A549 (cell line): ENCODE measurements around the gene CSPG4. TPM values are rescaled to one million over a fixed set of nuclear protein-coding genes. Genes with fewer than 3 reads are reported as not detected.

Experiments used
- ATAC-seq, 2 experiments: fragments of 200-7000 bp in 1 of 2; fragments of >200 bp in 1 of 2; cut with Nextera tagmentation in 1 of 2; cut with Tn5 transposase in 1 of 2; 3 replicates each; pipeline versions ENCODE4 v1.8.0 to v1.9.1; 2018 to 2020; ENCODE audit warnings: mild to moderate bottlenecking in 1 of 2, moderate library complexity in 1 of 2
- CTCF ChIA-PET: fragments of 300-600 bp; sonication (Branson Sonifier 250); formaldehyde crosslinking; extraction: SDS; loops from one replicate; lab custom pipeline; 2021; ENCODE audit warnings: antibody characterized with exemption, inconsistent platforms; lab: Yijun Ruan, JAX
- POLR2A ChIA-PET: fragments of 350-600 bp; formaldehyde crosslinking; extraction: SDS; loops from one replicate; lab custom pipeline; 2021; ENCODE audit warnings: antibody characterized with exemption, inconsistent platforms; lab: Yijun Ruan, JAX
- DNase-seq, 2 experiments: peaks; one replicate each; pipeline versions ENCODE4 v3.0.0 to v3.0.0-alpha.2; 2011 to 2016; ENCODE audit warnings: low read depth in 1 of 2, low spot score in 1 of 2
- FAIRE-seq: peaks from 2 replicates; lab custom pipeline; 2011; peaks lifted over from hg19 to GRCh38; lab: Jason Lieb, UNC
- H3K27ac ChIP-seq, 2 experiments: fragments of >200 bp; sonication (Bioruptor Twin); formaldehyde crosslinking; 3 replicates each; pipeline ENCODE4 v1.5.1; 2016 to 2017
- H3K4me1 ChIP-seq: fragments of >200 bp; sonication (Bioruptor Twin); formaldehyde crosslinking; 3 replicates; pipeline ENCODE4 v1.6.1; 2016
- H3K4me2 ChIP-seq: fragments of >200 bp; sonication (Bioruptor Twin); formaldehyde crosslinking; 3 replicates; pipeline ENCODE4 v1.6.1; 2016
- H3K4me3 ChIP-seq: fragments of >200 bp; sonication (Bioruptor Twin); formaldehyde crosslinking; 3 replicates; pipeline ENCODE4 v1.5.1; 2016
- H3K9me3 ChIP-seq: fragments of >200 bp; sonication (Bioruptor Twin); formaldehyde crosslinking; 3 replicates; pipeline ENCODE4 v1.6.1; 2016
- BHLHE40 ChIP-seq: IDR thresholded peaks from 2 replicates; pipeline ENCODE4 v1.6.1; 2012; ENCODE audit warnings: low read depth, low read length, inconsistent platforms
- CEBPB ChIP-seq, 2 experiments: fragments of >200 bp in 1 of 2; sonication (Bioruptor Twin) in 1 of 2; formaldehyde crosslinking in 1 of 2; IDR thresholded peaks; 2 replicates each; pipeline ENCODE4 v1.6.1; 2012 to 2016
- CHD2 ChIP-seq: fragments of 150-350 bp; IDR thresholded peaks from 2 replicates; pipeline ENCODE4 v1.6.1; 2014; ENCODE audit warnings: low read length; ENCODE audit not compliant: partially characterized antibody
- CHD4 ChIP-seq: fragments of 200-600 bp; sonication (generic); IDR thresholded peaks from 2 replicates; pipeline ENCODE4 v1.6.1; 2016; ENCODE audit warnings: antibody characterized with exemption, mild to moderate bottlenecking, borderline replicate concordance
- CTCF ChIP-seq: fragments of >200 bp; sonication (Bioruptor Twin); formaldehyde crosslinking; IDR thresholded peaks from 3 replicates; pipeline ENCODE4 v1.5.1; 2016
- E2F6 ChIP-seq: IDR thresholded peaks from 2 replicates; pipeline ENCODE4 v1.6.1; 2012; ENCODE audit warnings: low read depth, borderline replicate concordance
- EHF ChIP-seq: fragments of 250-450 bp; sonication (Bioruptor Pico); IDR thresholded peaks from 2 replicates; pipeline ENCODE4 v1.5.0; 2020; ENCODE audit warnings: mild to moderate bottlenecking
- ESRRA ChIP-seq: fragments of 150-350 bp; IDR thresholded peaks from 2 replicates; pipeline ENCODE4 v1.6.1; 2014; ENCODE audit warnings: mild to moderate bottlenecking, low read length, borderline replicate concordance
- FOSL2 ChIP-seq, 2 experiments: fragments of 450-650 bp in 1 of 2; fragments of >200 bp in 1 of 2; sonication (Bioruptor Twin) in 1 of 2; formaldehyde crosslinking; IDR thresholded peaks; 2 replicates each; pipeline versions ENCODE4 v1.5.0 to v1.6.1; 2016 to 2020; ENCODE audit warnings: mild to moderate bottlenecking in 1 of 2, moderate library complexity in 1 of 2
- GATA3 ChIP-seq: IDR thresholded peaks from 2 replicates; pipeline ENCODE4 v1.6.1; 2012; ENCODE audit warnings: borderline replicate concordance
- HDAC2 ChIP-seq: fragments of 200-600 bp; sonication (generic); IDR thresholded peaks from 2 replicates; pipeline ENCODE4 v1.6.1; 2016
- HEYL ChIP-seq: fragments of 250-450 bp; sonication (Bioruptor Pico); IDR thresholded peaks from 2 replicates; pipeline ENCODE4 v1.8.0; 2021; ENCODE audit warnings: mild to moderate bottlenecking, moderate library complexity
- JUNB ChIP-seq: fragments of >200 bp; sonication (Bioruptor Twin); formaldehyde crosslinking; IDR thresholded peaks from 2 replicates; pipeline ENCODE4 v1.6.1; 2016
- KDM5A ChIP-seq: fragments of 200-600 bp; sonication (generic); IDR thresholded peaks from 2 replicates; pipeline ENCODE4 v1.6.1; 2016; ENCODE audit warnings: antibody characterized with exemption, mild to moderate bottlenecking
- MAX ChIP-seq: IDR thresholded peaks from 2 replicates; pipeline ENCODE4 v1.6.1; 2012
- NR3C1 ChIP-seq: fragments of >200 bp; sonication (Bioruptor Twin); formaldehyde crosslinking; IDR thresholded peaks from 3 replicates; pipeline ENCODE4 v1.6.1; 2017
- PHF8 ChIP-seq: fragments of 200-600 bp; sonication (generic); IDR thresholded peaks from 2 replicates; pipeline ENCODE4 v1.6.1; 2016; ENCODE audit warnings: low read depth, mild to moderate bottlenecking, antibody characterized with exemption, moderate library complexity, borderline replicate concordance
- POLR2A ChIP-seq: IDR thresholded peaks from 2 replicates; pipeline ENCODE4 v1.6.1; 2012; ENCODE audit warnings: mild to moderate bottlenecking, low read length
- POLR2AphosphoS2 ChIP-seq: conservative IDR thresholded peaks from 2 replicates; pipeline ENCODE4 v1.6.1; 2012; ENCODE audit warnings: low read length, improper control_type of control experiment, inconsistent platforms
- RARB ChIP-seq: fragments of 250-450 bp; sonication (Bioruptor Pico); IDR thresholded peaks from 2 replicates; pipeline ENCODE4 v1.8.0; 2021; ENCODE audit warnings: mild to moderate bottlenecking, moderate library complexity
- RFX5 ChIP-seq: fragments of 450-650 bp; IDR thresholded peaks from 2 replicates; pipeline ENCODE4 v1.7.1; 2014; ENCODE audit warnings: antibody characterized with exemption, mild to moderate bottlenecking, moderate library complexity
- SMC3 ChIP-seq: fragments of >200 bp; sonication (Bioruptor Twin); formaldehyde crosslinking; IDR thresholded peaks from 3 replicates; pipeline ENCODE4 v1.6.1; 2018; ENCODE audit warnings: inconsistent platforms
- SREBF2 ChIP-seq: fragments of 450-650 bp; IDR thresholded peaks from 2 replicates; pipeline ENCODE4 v1.6.1; 2014; ENCODE audit warnings: mild to moderate bottlenecking, moderate library complexity
- ZC3H11A ChIP-seq: fragments of 450-650 bp; IDR thresholded peaks from 2 replicates; pipeline ENCODE4 v1.6.1; 2014; ENCODE audit warnings: antibody characterized with exemption, mild to moderate bottlenecking
- WGBS: methylation state at CpG from one replicate; pipeline ENCODE4 v1.1.6; 2017; ENCODE audit errors: missing lambda C conversion rate; 5-methylcytosine and 5-hydroxymethylcytosine counted together
- polyA plus RNA-seq, 4 experiments: library from polyadenylated mRNA; depleted of rRNA in 3 of 4; stranded (reverse); fragments of >200 nt; fragmentation: RNase III in 1 of 4; extraction: RNeasy Plus Mini Kit Qiagen cat#74134 plus additional on column Dnase treatment in 1 of 4; gene quantifications; 2 replicates in 3 of 4; 3 replicates in 1 of 4; pipeline ENCODE4 v1.2.3, GENCODE V29; 2011 to 2017

CSPG4 gene
- polyA plus RNA-seq, 2 of the 4 experiments (the other 2 are of a cell fraction), result 0.01 to 0.06 TPM

- ChIA-PET POLR2A (no interaction called here), CTCF (interaction anchor here (0.7 to 22.9 kb wide), 8 partner anchors 9 to 83 kb away, joined by 3 to 350 read pairs (median 4); partner anchors contain the start of gene CSPG4)
- H3K4me1 ChIP-seq, result peaks cover 28% of the 10 kb centered on the region
- no peak overlapping the region; a peak in 1 of 6 replicates for H3K27ac ChIP-seq
- no peak overlapping the region for H3K4me3 ChIP-seq
- FAIRE-seq (no peak), ATAC-seq (no peak), DNase-seq (no peak)
- TF ChIP-seq KDM5A, result no peak
- no peak for TF ChIP-seq GATA3
- TF ChIP-seq POLR2AphosphoS2, result no peak
- TF ChIP-seq HEYL (CRISPR knock-in tag), result no peak
- TF ChIP-seq MAX, result no peak
- no peak for TF ChIP-seq NR3C1
- no peak for TF ChIP-seq ESRRA
- no peak for TF ChIP-seq POLR2A
- TF ChIP-seq CHD2, result no peak
- no peak for TF ChIP-seq CHD4
- no peak for TF ChIP-seq BHLHE40
- no peak for TF ChIP-seq HDAC2
- no peak for TF ChIP-seq CEBPB (IDR thresholded peaks at IDR 0.05)
- TF ChIP-seq SREBF2, result no peak
- TF ChIP-seq RFX5, result no peak
- no peak overlapping the region for H3K4me2 ChIP-seq
- no peaks in the 10 kb centered on the region for H3K9me3 ChIP-seq
- WGBS, result 86% methylated on average over 14 of the region's 14 CpGs
These were observed 9.5 kb upstream of the CSPG4 start for GRCh38 chr15:75721923-75722870.

GRCh38 chr15:75721480-75721922, 8.9 kb upstream of the CSPG4 start:
- 83% methylated on average over 12 of the region's 12 CpGs for WGBS
- ChIA-PET POLR2A (no interaction called here), CTCF (interaction anchor here (0.7 to 22.9 kb wide), 7 partner anchors 12 to 84 kb away, joined by 3 to 350 read pairs (median 6); no protein-coding TSS in a partner anchor)
- no peak for TF ChIP-seq MAX
- no peak for TF ChIP-seq PHF8
- TF ChIP-seq ZC3H11A, result no peak
- TF ChIP-seq FOSL2 (IDR thresholded peaks at IDR 0.05), result no peak
- TF ChIP-seq FOSL2 (CRISPR knock-in tag; IDR thresholded peaks at IDR 0.05), result no peak
- TF ChIP-seq GATA3, result no peak
- no peak for TF ChIP-seq RARB (CRISPR knock-in tag)
- TF ChIP-seq E2F6, result no peak
- TF ChIP-seq KDM5A, result no peak
- no peak for TF ChIP-seq JUNB
- TF ChIP-seq CTCF, result no peak
- TF ChIP-seq EHF, result no peak
- TF ChIP-seq SMC3, result no peak
- ATAC-seq (no peak), DNase-seq (no peak), FAIRE-seq (no peak)
- no peaks in the 10 kb centered on the region for H3K9me3 ChIP-seq
- H3K4me3 ChIP-seq, result no peak overlapping the region
- no peak overlapping the region for H3K27ac ChIP-seq
- H3K4me2 ChIP-seq, result no peak overlapping the region; the same call in 2 of the 3 replicates
- peaks cover 28% of the 10 kb centered on the region for H3K4me1 ChIP-seq
